CD14-positive monocyte (primary cell): ENCODE results near the gene KRTAP10-5. TPM values are rescaled to one million over a fixed set of nuclear protein-coding genes. Genes with fewer than 3 reads are reported as not detected.

Source experiments
- DNase-seq, 3 donors: peaks; one replicate each; pipeline ENCODE4 v3.0.0-alpha.2; 2011 to 2022
- H2AFZ ChIP-seq: 2 replicates; pipeline ENCODE4 v1.6.0; 2012; ENCODE audit warnings: mild to moderate bottlenecking, low read depth, low read length, inconsistent platforms; ENCODE audit not compliant: insufficient read depth, poor library complexity, severe bottlenecking
- H3K27ac ChIP-seq, 2 donors: 1 replicate in 1 of 2; 2 replicates in 1 of 2; pipeline ENCODE4 v1.5.1; 2012 to 2013; ENCODE audit warnings: low read length in 2 of 2, control low read depth in 1 of 2, inconsistent platforms in 1 of 2, low read depth in 1 of 2, mild to moderate bottlenecking in 1 of 2
- H3K27me3 ChIP-seq, 2 donors: one replicate each; pipeline versions ENCODE4 v1.6.0 to v1.6.1; 2011 to 2013; ENCODE audit warnings: low read length in 2 of 2; ENCODE audit not compliant: control insufficient read depth in 2 of 2, insufficient read depth in 2 of 2
- H3K36me3 ChIP-seq, 2 donors: replicated peaks in 1 of 2; 1 replicate in 1 of 2; 2 replicates in 1 of 2; pipeline versions ENCODE4 v1.5.1 to v1.6.1; 2012 to 2013; ENCODE audit warnings: low read length in 2 of 2, control low read depth in 1 of 2, inconsistent platforms in 1 of 2, mild to moderate bottlenecking in 1 of 2; ENCODE audit not compliant: insufficient read depth in 2 of 2, control insufficient read depth in 1 of 2
- H3K4me1 ChIP-seq, 2 donors: 1 replicate in 1 of 2; 2 replicates in 1 of 2; pipeline versions ENCODE4 v1.5.1 to v1.6.1; 2012 to 2013; ENCODE audit warnings: low read length in 2 of 2, control low read depth in 1 of 2, inconsistent platforms in 1 of 2, mild to moderate bottlenecking in 1 of 2, moderate library complexity in 1 of 2; ENCODE audit not compliant: insufficient read depth in 2 of 2, control insufficient read depth in 1 of 2
- H3K4me2 ChIP-seq: replicated peaks from 2 replicates; pipeline ENCODE3; 2012; ENCODE audit warnings: low read length, moderate library complexity, mild to moderate bottlenecking; ENCODE audit not compliant: poor library complexity, severe bottlenecking; ENCODE audit errors: extremely low read depth
- H3K4me3 ChIP-seq, 3 experiments: fragments of 200-600 bp in 1 of 3; sonication (generic) in 1 of 3; replicated peaks in 1 of 3; 1 replicate in 2 of 3; 2 replicates in 1 of 3; pipeline ENCODE4 v1.5.1; 2011 to 2013; ENCODE audit warnings: low read length in 3 of 3, mild to moderate bottlenecking in 3 of 3, control low read depth in 2 of 3, low read depth in 2 of 3, inconsistent platforms in 1 of 3, moderate library complexity in 1 of 3
- H3K79me2 ChIP-seq: 2 replicates; pipeline ENCODE4 v1.6.0; 2012; ENCODE audit warnings: mild to moderate bottlenecking, control low read depth, inconsistent platforms, low read length, moderate library complexity; ENCODE audit not compliant: insufficient read depth
- H3K9ac ChIP-seq: 2 replicates; pipeline ENCODE4 v1.6.0; 2017; ENCODE audit warnings: low read length, mild to moderate bottlenecking; ENCODE audit not compliant: insufficient read depth, poor library complexity, severe bottlenecking
- H3K9me3 ChIP-seq, 2 donors: replicated peaks in 1 of 2; 1 replicate in 1 of 2; 2 replicates in 1 of 2; pipeline versions ENCODE4 v1.5.1 to v1.6.1; 2012 to 2013; ENCODE audit warnings: low read length in 2 of 2, control low read depth in 1 of 2; ENCODE audit not compliant: control insufficient read depth in 1 of 2, insufficient read depth in 1 of 2
- H4K20me1 ChIP-seq: 2 replicates; pipeline ENCODE4 v1.6.0; 2012; ENCODE audit warnings: mild to moderate bottlenecking, low read length, control low read depth, moderate library complexity; ENCODE audit not compliant: insufficient read depth
- H3K27ac Mint-ChIP-seq, 7 donors: one replicate each; pipeline ENCODE4 v1.8.0; 2020; ENCODE audit warnings: mild to moderate bottlenecking in 7 of 7, mixed read lengths in 7 of 7, moderate library complexity in 6 of 7, inconsistent platforms in 2 of 7
- H3K27me3 Mint-ChIP-seq, 3 donors: one replicate each; pipeline ENCODE4 v1.8.0; 2021 to 2022; ENCODE audit warnings: low read depth in 3 of 3, mild to moderate bottlenecking in 3 of 3, mixed read lengths in 3 of 3, moderate library complexity in 3 of 3, inconsistent platforms in 1 of 3
- H3K36me3 Mint-ChIP-seq, 2 donors: one replicate each; pipeline ENCODE4 v1.8.0; 2020; ENCODE audit warnings: mixed read lengths in 2 of 2, inconsistent platforms in 1 of 2, mild to moderate bottlenecking in 1 of 2
- H3K4me1 Mint-ChIP-seq: one replicate; pipeline ENCODE4 v1.8.0; 2020; ENCODE audit warnings: mild to moderate bottlenecking, mixed read lengths
- H3K4me3 Mint-ChIP-seq, 2 donors: one replicate each; pipeline ENCODE4 v1.8.0; 2020; ENCODE audit warnings: mild to moderate bottlenecking in 2 of 2, mixed read lengths in 2 of 2, moderate library complexity in 1 of 2
- H3K9me3 Mint-ChIP-seq, 7 donors: one replicate each; pipeline ENCODE4 v1.8.0; 2020 to 2022; ENCODE audit warnings: mixed read lengths in 7 of 7, mild to moderate bottlenecking in 6 of 7, moderate library complexity in 6 of 7, inconsistent platforms in 2 of 7
- CTCF ChIP-seq: fragments of 200-600 bp; IDR thresholded peaks from one replicate; pipeline ENCODE4 v1.8.0; 2022; ENCODE audit warnings: antibody characterized with exemption, mild to moderate bottlenecking
- WGBS: methylation state at CpG from one replicate; pipeline ENCODE4 v1.1.5; 2013; ENCODE audit warnings: missing lambda C conversion rate; ENCODE audit not compliant: insufficient coverage; 5-methylcytosine and 5-hydroxymethylcytosine counted together
- intact Hi-C, 2 donors: fragments of 100-400 bp; cut with micrococcal nuclease; formaldehyde crosslinking; loops; one replicate each; pipeline versions ENCODE4 v1.15.0 to v1.15.1; 2023
- polyA plus RNA-seq, 3 donors: library from polyadenylated mRNA; depleted of rRNA in 1 of 3; unstranded in 2 of 3; stranded (reverse) in 1 of 3; fragments of 300-500 nt in 2 of 3; fragments of >200 nt in 1 of 3; fragmentation: Illumina TruSeq in 2 of 3; gene quantifications; 1 replicate in 2 of 3; 2 replicates in 1 of 3; pipeline ENCODE4 v1.2.3, GENCODE V29; 2012 to 2021

Gene KRTAP10-5
- polyA plus RNA-seq, 3 donors = not detected

GRCh38 chr21:44544566-44544965 lies 35.8 kb downstream of the KRTAP10-5 start:
- no peak overlapping the region for H3K9ac ChIP-seq
- no peak for DNase-seq
- H3K27me3 Mint-ChIP-seq = peaks cover 18 to 34% (median 27%) of the 10 kb centered on the region in 3 donors
- H3K79me2 ChIP-seq = no peaks in the 10 kb centered on the region
- H3K4me3 Mint-ChIP-seq = no peak overlapping the region
- peaks cover 16 to 25% (median 21%) of the 10 kb centered on the region in 7 donors for H3K9me3 Mint-ChIP-seq
- no peak overlapping the region for H3K27ac Mint-ChIP-seq
- 100% methylated on average over 1 of the region's 3 CpGs for WGBS
- intact Hi-C loops = no loop called here
- H2AFZ ChIP-seq = no peak overlapping the region
- H3K4me1 ChIP-seq = no peaks in the 10 kb centered on the region
- no peak overlapping the region for H3K4me3 ChIP-seq
- no peak overlapping the region for H3K27ac ChIP-seq
- H3K36me3 Mint-ChIP-seq = no peaks in the 10 kb centered on the region
- H3K36me3 ChIP-seq = no peaks in the 10 kb centered on the region
- TF ChIP-seq CTCF = no peak
- H3K9me3 ChIP-seq = peaks cover 15 to 30% of the 10 kb centered on the region in 2 donors
- H3K4me2 ChIP-seq = no peak overlapping the region
- H3K4me1 Mint-ChIP-seq = peaks cover 2% of the 10 kb centered on the region
- no peaks in the 10 kb centered on the region for H4K20me1 ChIP-seq
- H3K27me3 ChIP-seq = peaks cover 2 to 18% of the 10 kb centered on the region in 2 donors

GRCh38 chr21:44542716-44543115 lies 37.7 kb downstream of the KRTAP10-5 start:
- no peaks in the 10 kb centered on the region for H4K20me1 ChIP-seq
- H3K4me3 ChIP-seq = no peak overlapping the region
- no peaks in the 10 kb centered on the region for H3K36me3 Mint-ChIP-seq
- H3K27me3 ChIP-seq = peaks cover 0 to 16% of the 10 kb centered on the region in 2 donors
- H3K4me1 Mint-ChIP-seq = peaks cover 2% of the 10 kb centered on the region
- H3K27me3 Mint-ChIP-seq = peaks cover 12 to 18% (median 12%) of the 10 kb centered on the region in 3 donors
- no peak overlapping the region for H3K27ac ChIP-seq
- no peak overlapping the region for H3K9ac ChIP-seq
- TF ChIP-seq CTCF = no peak
- H2AFZ ChIP-seq = no peak overlapping the region
- H3K4me1 ChIP-seq = no peaks in the 10 kb centered on the region
- intact Hi-C loops = no loop called here
- no CpG with 5 or more reads among the region's 1 CpG for WGBS
- no peak for DNase-seq
- H3K36me3 ChIP-seq = no peaks in the 10 kb centered on the region
- no peaks in the 10 kb centered on the region for H3K79me2 ChIP-seq
- no peak overlapping the region for H3K4me3 Mint-ChIP-seq
- no peak overlapping the region for H3K4me2 ChIP-seq
- H3K9me3 Mint-ChIP-seq = peaks cover 14 to 22% (median 19%) of the 10 kb centered on the region in 7 donors
- peaks cover 13 to 29% of the 10 kb centered on the region in 2 donors for H3K9me3 ChIP-seq
- no peak overlapping the region for H3K27ac Mint-ChIP-seq
